BLaER1 (cell line): Measurements from ENCODE around the gene RBM38.

Experiments
- H3K27ac ChIP-seq: shearing (Covaris generic); formaldehyde crosslinking; 2 replicates; pipeline ENCODE4 v1.8.1; 2022
- H3K27me3 ChIP-seq: shearing (Covaris generic); formaldehyde crosslinking; 2 replicates; pipeline ENCODE4 v1.8.1; 2022
- H3K36me3 ChIP-seq: shearing (Covaris generic); formaldehyde crosslinking; 2 replicates; pipeline ENCODE4 v1.8.1; 2022
- H3K4me1 ChIP-seq: shearing (Covaris generic); formaldehyde crosslinking; 2 replicates; pipeline ENCODE4 v1.8.1; 2022
- H3K4me2 ChIP-seq: shearing (Covaris generic); formaldehyde crosslinking; 2 replicates; pipeline ENCODE4 v1.8.1; 2022
- H3K4me3 ChIP-seq: shearing (Covaris generic); formaldehyde crosslinking; 2 replicates; pipeline ENCODE4 v1.8.1; 2022
- H3K9ac ChIP-seq: shearing (Covaris generic); formaldehyde crosslinking; 2 replicates; pipeline ENCODE4 v1.8.1; 2022
- H3K9me3 ChIP-seq: shearing (Covaris generic); formaldehyde crosslinking; 2 replicates; pipeline ENCODE4 v1.8.1; 2022
- H4K20me1 ChIP-seq: shearing (Covaris generic); formaldehyde crosslinking; 2 replicates; pipeline ENCODE4 v1.8.1; 2022
- Cebpa-rat ChIP-seq: shearing (Covaris generic); IDR thresholded peaks from 2 replicates; pipeline ENCODE4 v1.8.1; 2022

RBM38 gene

GRCh38 chr20:57401565-57401918, 10.3 kb downstream of the RBM38 start:
- Histone ChIP-seq H3K36me3 (peaks cover 73% of the 10 kb centered on the region), H3K4me3 (peak overlapping the region; percentile 55), H3K4me1 (peaks cover 100% of the 10 kb centered on the region)

DNA sequence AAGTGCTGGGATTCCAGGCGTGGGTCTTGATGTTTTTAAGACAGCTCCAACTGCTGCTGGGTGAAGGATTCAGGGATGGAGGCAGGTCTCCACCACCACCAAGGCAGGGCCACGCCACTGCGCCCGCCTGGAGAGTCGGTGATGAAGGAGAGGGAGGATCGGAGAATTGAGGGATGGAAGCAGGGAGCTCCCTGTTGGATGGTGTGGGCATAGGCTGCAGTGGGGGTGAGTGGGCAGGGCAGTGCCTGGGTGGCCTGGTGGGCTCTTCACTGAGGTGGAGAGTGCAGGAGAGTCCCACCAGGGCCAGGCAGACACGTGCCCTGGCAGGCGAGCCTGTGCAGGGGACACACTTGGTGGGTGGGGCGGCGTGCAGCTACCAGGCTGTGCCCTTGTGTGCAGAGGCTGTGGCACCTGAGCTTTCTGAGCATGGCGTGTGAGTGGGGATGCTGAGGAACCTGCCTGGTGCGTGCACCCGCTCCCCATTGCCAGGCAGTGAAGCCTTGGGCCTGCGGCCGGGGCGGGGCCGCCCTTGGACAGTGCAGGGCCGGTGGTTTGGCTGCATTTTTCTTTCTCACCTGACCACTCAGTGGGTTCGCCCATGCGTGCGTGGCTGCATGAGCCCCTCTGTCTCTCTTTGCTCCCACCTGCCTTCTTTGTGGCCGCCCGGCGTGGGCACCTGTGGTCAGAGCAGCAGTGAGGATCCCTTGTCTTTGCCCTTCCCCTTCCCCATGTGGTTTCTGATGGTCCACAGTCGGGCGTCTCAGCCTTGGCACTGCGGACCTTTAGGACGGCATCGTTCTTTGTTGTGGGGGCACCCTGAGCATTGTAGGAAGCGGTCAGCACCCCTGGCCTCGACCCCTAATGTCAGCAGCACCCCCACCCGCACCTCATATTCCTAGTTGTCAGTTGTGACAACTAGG, 11.3 kb downstream of the RBM38 start:
- Histone ChIP-seq H4K20me1 (peaks cover 100% of the 10 kb centered on the region), H3K27ac (peak overlapping the region; percentile 96), H3K27me3 (no peaks in the 10 kb centered on the region), H3K4me3 (no peak overlapping the region; the same call in 1 of the 2 replicates), H3K9me3 (no peaks in the 10 kb centered on the region), H3K9ac (peak overlapping the region; percentile 97; the same call in 1 of the 2 replicates), H3K4me2 (peak overlapping the region; percentile 99), H3K36me3 (peaks cover 73% of the 10 kb centered on the region), H3K4me1 (peaks cover 100% of the 10 kb centered on the region)
- TF ChIP-seq Cebpa-rat = no peak

More at GRCh38 chr20:57401565-57401918, 10.3 kb downstream of the RBM38 start:
- Histone ChIP-seq H3K9me3 (no peaks in the 10 kb centered on the region), H3K9ac (peak overlapping the region; percentile 97), H3K27me3 (no peaks in the 10 kb centered on the region), H3K27ac (peak overlapping the region; percentile 96), H3K4me2 (peak overlapping the region; percentile 99), H4K20me1 (peaks cover 100% of the 10 kb centered on the region)
- no peak for TF ChIP-seq Cebpa-rat

- TF ChIP-seq Cebpa-rat = no peak
- Histone ChIP-seq H3K27ac (peak overlapping the region; percentile 96), H3K9ac (peak overlapping the region; percentile 38; the same call in 1 of the 2 replicates), H3K4me1 (peaks cover 100% of the 10 kb centered on the region), H3K36me3 (peaks cover 78% of the 10 kb centered on the region), H3K27me3 (no peaks in the 10 kb centered on the region), H3K4me2 (peak overlapping the region; percentile 99), H3K9me3 (no peaks in the 10 kb centered on the region), H3K4me3 (no peak overlapping the region), H4K20me1 (peaks cover 100% of the 10 kb centered on the region)
Measured at GRCh38 chr20:57403216-57403615, 12.0 kb downstream of the RBM38 start.

DNA sequence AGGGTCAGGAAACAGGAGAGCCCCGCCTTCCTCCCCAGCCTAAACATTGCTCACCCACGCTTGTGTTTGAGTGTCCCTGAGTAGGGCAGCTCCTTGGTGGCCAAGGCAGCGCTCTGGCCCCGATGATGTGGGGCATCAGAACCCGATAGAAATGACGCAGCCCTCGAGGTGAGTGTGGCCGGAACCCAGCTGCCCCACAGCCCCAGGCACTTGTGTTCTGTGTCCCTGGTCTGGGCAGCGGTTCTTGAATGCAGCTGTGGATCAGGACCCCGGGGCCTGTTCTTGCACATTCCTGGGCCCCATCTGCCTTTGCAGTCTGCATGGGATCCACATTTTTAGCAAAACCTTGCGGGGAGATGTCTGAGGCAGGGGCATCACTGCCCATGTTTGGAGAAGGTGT, 12.8 kb downstream of the RBM38 start:
- peak overlapping the region; percentile 96 for H3K27ac ChIP-seq
- no peak overlapping the region; the same call in 1 of the 2 replicates for H3K9ac ChIP-seq
- H3K4me1 ChIP-seq = peaks cover 100% of the 10 kb centered on the region
- peak overlapping the region; percentile 99; the same call in 1 of the 2 replicates for H3K4me2 ChIP-seq
- no peaks in the 10 kb centered on the region for H3K27me3 ChIP-seq
- peaks cover 100% of the 10 kb centered on the region for H4K20me1 ChIP-seq
- no peak for TF ChIP-seq Cebpa-rat
- H3K4me3 ChIP-seq = no peak overlapping the region
- no peaks in the 10 kb centered on the region for H3K9me3 ChIP-seq
- H3K36me3 ChIP-seq = peaks cover 86% of the 10 kb centered on the region

GRCh38 chr20:57404419-57405072, 13.3 kb downstream of the RBM38 start:
- no peaks in the 10 kb centered on the region for H3K9me3 ChIP-seq
- no peak for TF ChIP-seq Cebpa-rat
- H3K27me3 ChIP-seq = no peaks in the 10 kb centered on the region
- no peak overlapping the region; the same call in 1 of the 2 replicates for H3K9ac ChIP-seq
- H3K4me1 ChIP-seq = peaks cover 100% of the 10 kb centered on the region
- H3K36me3 ChIP-seq = peaks cover 91% of the 10 kb centered on the region
- H3K4me3 ChIP-seq = no peak overlapping the region
- H3K4me2 ChIP-seq = peak overlapping the region; percentile 17; the same call in 1 of the 2 replicates
- H4K20me1 ChIP-seq = peaks cover 100% of the 10 kb centered on the region
- H3K27ac ChIP-seq = peak overlapping the region; percentile 96

- H3K36me3 ChIP-seq = peaks cover 93% of the 10 kb centered on the region
- no peaks in the 10 kb centered on the region for H3K27me3 ChIP-seq
- peaks cover 100% of the 10 kb centered on the region for H4K20me1 ChIP-seq
- peak overlapping the region; percentile 96 for H3K27ac ChIP-seq
- peaks cover 95% of the 10 kb centered on the region for H3K4me1 ChIP-seq
- no peaks in the 10 kb centered on the region for H3K9me3 ChIP-seq
- no peak overlapping the region for H3K4me2 ChIP-seq
- no peak overlapping the region for H3K4me3 ChIP-seq
- TF ChIP-seq Cebpa-rat = no peak
- no peak overlapping the region for H3K9ac ChIP-seq
Measured at GRCh38 chr20:57405236-57406016, 14.2 kb downstream of the RBM38 start.

DNA sequence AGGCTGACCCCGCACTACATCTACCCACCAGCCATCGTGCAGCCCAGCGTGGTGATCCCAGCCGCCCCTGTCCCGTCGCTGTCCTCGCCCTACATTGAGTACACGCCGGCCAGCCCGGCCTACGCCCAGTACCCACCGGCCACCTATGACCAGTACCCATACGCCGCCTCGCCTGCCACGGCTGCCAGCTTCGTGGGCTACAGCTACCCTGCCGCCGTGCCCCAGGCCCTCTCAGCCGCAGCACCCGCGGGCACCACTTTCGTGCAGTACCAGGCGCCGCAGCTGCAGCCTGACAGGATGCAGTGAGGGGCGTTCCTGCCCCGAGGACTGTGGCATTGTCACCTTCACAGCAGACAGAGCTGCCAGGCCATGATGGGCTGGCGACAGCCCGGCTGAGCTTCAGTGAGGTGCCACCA, 16.4 kb downstream of the RBM38 start:
- Histone ChIP-seq H3K9me3 (no peaks in the 10 kb centered on the region), H3K4me2 (peak overlapping the region; percentile 25; the same call in 1 of the 2 replicates), H3K27me3 (no peaks in the 10 kb centered on the region), H3K9ac (no peak overlapping the region), H3K4me3 (no peak overlapping the region), H3K36me3 (peaks cover 86% of the 10 kb centered on the region), H4K20me1 (peaks cover 81% of the 10 kb centered on the region), H3K4me1 (peaks cover 94% of the 10 kb centered on the region), H3K27ac (0 out of 2 replicates have a peak overlapping the region, but pooled peaks have one; percentile 4)
- TF ChIP-seq Cebpa-rat = no peak

GRCh38 chr20:57408131-57408530, 16.9 kb downstream of the RBM38 start:
- H3K9me3 ChIP-seq = no peaks in the 10 kb centered on the region
- H3K4me3 ChIP-seq = no peak overlapping the region
- H3K36me3 ChIP-seq = peaks cover 80% of the 10 kb centered on the region
- H3K27me3 ChIP-seq = no peaks in the 10 kb centered on the region
- H3K27ac ChIP-seq = peak overlapping the region; percentile 69; the same call in 1 of the 2 replicates
- no peak overlapping the region for H3K9ac ChIP-seq
- no peak for TF ChIP-seq Cebpa-rat
- peaks cover 90% of the 10 kb centered on the region for H3K4me1 ChIP-seq
- peak overlapping the region; percentile 49; the same call in 1 of the 2 replicates for H3K4me2 ChIP-seq
- H4K20me1 ChIP-seq = peaks cover 75% of the 10 kb centered on the region

DNA sequence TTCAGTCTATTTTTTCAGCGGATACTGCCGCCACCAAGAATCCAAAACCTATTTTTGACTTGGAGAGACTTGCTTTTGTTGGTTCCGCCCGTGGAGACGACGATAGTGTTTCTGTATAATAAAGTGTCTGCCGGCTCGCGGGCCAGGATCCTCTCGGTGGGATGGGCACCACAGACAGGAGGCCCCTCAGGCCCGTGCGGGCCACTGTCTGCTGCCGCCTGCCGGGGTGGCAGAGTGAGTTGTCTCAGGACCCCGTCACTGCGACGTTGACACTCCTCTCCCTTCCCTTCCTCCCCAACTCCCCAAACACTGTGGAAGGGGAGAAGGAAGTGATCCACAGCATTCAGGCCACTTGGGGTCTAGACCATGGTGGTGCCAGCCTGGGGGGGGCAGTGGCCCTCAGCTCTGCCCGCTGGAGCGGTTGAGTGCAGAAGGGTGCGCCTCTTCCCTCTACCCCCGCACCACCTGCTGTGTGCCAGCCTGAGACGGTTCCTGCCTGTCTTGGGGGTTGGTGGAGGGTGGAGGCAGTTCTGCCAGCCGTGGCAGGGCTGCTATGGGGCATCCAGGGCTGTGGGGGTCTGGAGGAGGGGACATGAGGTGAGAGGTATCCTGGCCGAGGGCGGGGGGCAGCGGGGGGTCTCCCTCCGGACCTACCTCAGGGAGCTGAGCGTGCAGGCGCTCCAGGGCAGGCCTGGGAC, 17.5 kb downstream of the RBM38 start:
- no peaks in the 10 kb centered on the region for H3K9me3 ChIP-seq
- no peaks in the 10 kb centered on the region for H3K27me3 ChIP-seq
- H3K9ac ChIP-seq = 0 out of 2 replicates have a peak overlapping the region, but pooled peaks have one; percentile 13
- no peak for TF ChIP-seq Cebpa-rat
- H3K36me3 ChIP-seq = peaks cover 74% of the 10 kb centered on the region
- peak overlapping the region; percentile 49 for H3K4me2 ChIP-seq
- peaks cover 85% of the 10 kb centered on the region for H3K4me1 ChIP-seq
- H4K20me1 ChIP-seq = peaks cover 69% of the 10 kb centered on the region
- no peak overlapping the region for H3K4me3 ChIP-seq
- H3K27ac ChIP-seq = peak overlapping the region; percentile 69
